WTC11 (cell line): ENCODE results near the gene DNM1. TPM values are rescaled to one million over a fixed set of nuclear protein-coding genes. Genes with fewer than 3 reads are reported as not detected.

Experiments used
- ATAC-seq: fragments of 200-7000 bp; cut with Tn5 transposase; 2 replicates; pipeline ENCODE4 v1.10.0; 2021; ENCODE audit warnings: mild to moderate bottlenecking, moderate library complexity
- CTCF ChIA-PET: fragments of 300-600 bp; sonication (Branson Sonifier 250); formaldehyde crosslinking; loops from one replicate; lab custom pipeline; 2021; ENCODE audit warnings: antibody characterized with exemption; lab: Charles Lee
- POLR2A ChIA-PET: fragments of 350-600 bp; sonication (Branson Sonifier 250); formaldehyde crosslinking; loops from one replicate; lab custom pipeline; 2021; ENCODE audit warnings: antibody characterized with exemption; lab: Charles Lee
- DNase-seq: peaks from one replicate; pipeline ENCODE4 v3.0.0; 2021; ENCODE audit warnings: low spot score
- H3K27ac Mint-ChIP-seq: 2 replicates; pipeline ENCODE4 v1.8.0; 2021; ENCODE audit warnings: mixed read lengths
- H3K27me3 Mint-ChIP-seq: 2 replicates; pipeline ENCODE4 v1.8.0; 2021; ENCODE audit warnings: low read depth, mild to moderate bottlenecking, moderate library complexity, mixed read lengths
- H3K36me3 Mint-ChIP-seq: 2 replicates; pipeline ENCODE4 v1.8.0; 2021; ENCODE audit warnings: mixed read lengths
- H3K4me1 Mint-ChIP-seq: 2 replicates; pipeline ENCODE4 v1.8.0; 2022; ENCODE audit warnings: mixed read lengths
- H3K4me3 Mint-ChIP-seq: 2 replicates; pipeline ENCODE4 v1.8.0; 2021; ENCODE audit warnings: mild to moderate bottlenecking, moderate library complexity, mixed read lengths
- H3K9me3 Mint-ChIP-seq: 2 replicates; pipeline ENCODE4 v1.8.0; 2021; ENCODE audit warnings: mixed read lengths
- ATF1 ChIP-seq: sonication (generic); formaldehyde crosslinking; IDR thresholded peaks from 2 replicates; pipeline ENCODE4 v1.8.1; 2023; ENCODE audit warnings: mild to moderate bottlenecking, moderate library complexity, missing genetic modification reagents
- ATF2 ChIP-seq: sonication (generic); formaldehyde crosslinking; IDR thresholded peaks from 2 replicates; pipeline ENCODE4 v1.8.1; 2022; ENCODE audit warnings: low read depth, missing genetic modification reagents, borderline replicate concordance
- CREM ChIP-seq: sonication (generic); formaldehyde crosslinking; IDR thresholded peaks from 2 replicates; pipeline ENCODE4 v1.8.1; 2022; ENCODE audit warnings: mild to moderate bottlenecking, missing genetic modification reagents, moderate library complexity
- E2F5 ChIP-seq: sonication (generic); formaldehyde crosslinking; IDR thresholded peaks from 2 replicates; pipeline ENCODE4 v1.8.1; 2022; ENCODE audit warnings: mild to moderate bottlenecking, moderate library complexity, missing genetic modification reagents
- GABPB1 ChIP-seq: sonication (generic); formaldehyde crosslinking; IDR thresholded peaks from 2 replicates; pipeline ENCODE4 v1.8.1; 2023; ENCODE audit warnings: mild to moderate bottlenecking, missing genetic modification reagents
- HMGXB4 ChIP-seq: sonication (generic); formaldehyde crosslinking; IDR thresholded peaks from 2 replicates; pipeline ENCODE4 v1.8.1; 2023; ENCODE audit warnings: mild to moderate bottlenecking, moderate library complexity, missing genetic modification reagents
- MAX ChIP-seq: sonication (generic); formaldehyde crosslinking; IDR thresholded peaks from 2 replicates; pipeline ENCODE4 v1.8.0; 2022; ENCODE audit warnings: mild to moderate bottlenecking, missing genetic modification reagents
- NFATC4 ChIP-seq: fragments of 250-450 bp; sonication (Bioruptor Pico); IDR thresholded peaks from 2 replicates; pipeline ENCODE4 v1.9.0; 2021; ENCODE audit warnings: mild to moderate bottlenecking
- PRDM15 ChIP-seq: sonication (generic); formaldehyde crosslinking; IDR thresholded peaks from 2 replicates; pipeline ENCODE4 v1.8.0; 2022; ENCODE audit warnings: missing genetic modification reagents
- PREB ChIP-seq: sonication (generic); formaldehyde crosslinking; IDR thresholded peaks from 2 replicates; pipeline ENCODE4 v1.8.1; 2022; ENCODE audit warnings: mild to moderate bottlenecking, missing genetic modification reagents, moderate library complexity, borderline replicate concordance
- SOX15 ChIP-seq: fragments of 250-450 bp; sonication (Bioruptor Pico); IDR thresholded peaks from 2 replicates; pipeline ENCODE4 v1.9.0; 2021; ENCODE audit warnings: mild to moderate bottlenecking
- SP1 ChIP-seq: sonication (generic); formaldehyde crosslinking; conservative IDR thresholded peaks from 2 replicates; pipeline ENCODE4 v1.8.1; 2022; ENCODE audit warnings: missing genetic modification reagents
- TEAD4 ChIP-seq: sonication (generic); formaldehyde crosslinking; IDR thresholded peaks from 2 replicates; pipeline ENCODE4 v1.8.0; 2022; ENCODE audit warnings: mild to moderate bottlenecking, missing genetic modification reagents
- USF1 ChIP-seq: sonication (generic); formaldehyde crosslinking; IDR thresholded peaks from 2 replicates; pipeline ENCODE4 v1.8.0; 2022; ENCODE audit warnings: mild to moderate bottlenecking, missing genetic modification reagents
- ZBTB43 ChIP-seq: sonication (generic); formaldehyde crosslinking; IDR thresholded peaks from 2 replicates; pipeline ENCODE4 v1.8.1; 2023; ENCODE audit warnings: mild to moderate bottlenecking, missing genetic modification reagents
- ZNF281 ChIP-seq: sonication (generic); formaldehyde crosslinking; IDR thresholded peaks from 2 replicates; pipeline ENCODE4 v1.8.0; 2023; ENCODE audit warnings: mild to moderate bottlenecking, missing genetic modification reagents
- ZNF317 ChIP-seq: sonication (generic); formaldehyde crosslinking; IDR thresholded peaks from 2 replicates; pipeline ENCODE4 v1.8.1; 2023; ENCODE audit warnings: low read depth, mild to moderate bottlenecking, moderate library complexity, missing genetic modification reagents, borderline replicate concordance
- ZNF396 ChIP-seq: fragments of 250-450 bp; sonication (Bioruptor Pico); IDR thresholded peaks from 2 replicates; pipeline ENCODE4 v1.8.0; 2021; ENCODE audit warnings: mild to moderate bottlenecking, moderate library complexity, borderline replicate concordance
- total RNA-seq: library from RNA; stranded (reverse); gene quantifications from 3 replicates; pipeline ENCODE4 v1.2.3, GENCODE V29; 2021

The DNM1 gene
- total RNA-seq, 1 experiment from 2014 or later, result 79.0 TPM

GRCh38 chr9:128159784-128160602 lies 43.2 kb upstream of the DNM1 start, which contains the start of gene BBLN:
TSS of gene BBLN (plus strand) at chr9:128160265. CDS start at chr9:128160408, 143 bp downstream.
- Mint-ChIP-seq H3K27ac (peak within 1 kb of the TSS; percentile 76), H3K9me3 (no peaks in the 10 kb centered on the region), H3K27me3 (no peaks in the 10 kb centered on the region), H3K4me1 (peaks cover 5% of the 10 kb centered on the region), H3K36me3 (peaks cover 10% of the 10 kb centered on the region), H3K4me3 (peak within 1 kb of the TSS; percentile 74)
- TF ChIP-seq ZNF396 (no peak), TEAD4 (CRISPR knock-in tag) (no peak), ZBTB43 (CRISPR knock-in tag) (0 out of 2 replicates have a peak, but pooled peaks have one; percentile 21), GABPB1 (no peak), MAX (CRISPR knock-in tag) (peak; percentile 29; the same call in 1 of the 2 replicates), ZNF317 (CRISPR knock-in tag) (no peak), PRDM15 (CRISPR knock-in tag) (no peak), E2F5 (CRISPR knock-in tag) (0 out of 2 replicates have a peak, but pooled peaks have one; percentile 22), PREB (CRISPR knock-in tag) (no peak), SP1 (CRISPR knock-in tag) (peak; percentile 56), HMGXB4 (peak; percentile 51; the same call in 1 of the 2 replicates), CREM (CRISPR knock-in tag) (peak; percentile 6; the same call in 1 of the 2 replicates), ZNF281 (0 out of 2 replicates have a peak, but pooled peaks have one; percentile 5), ATF1 (CRISPR knock-in tag) (no peak), SOX15 (no peak), USF1 (CRISPR knock-in tag) (0 out of 2 replicates have a peak, but pooled peaks have one; percentile 6), ATF2 (CRISPR knock-in tag) (no peak), NFATC4 (CRISPR knock-in tag) (0 out of 2 replicates have a peak, but pooled peaks have one; percentile 39)
- ATAC-seq (peak; percentile 95), DNase-seq (peak; percentile 98)
- ChIA-PET CTCF (interaction anchor here (0.7 to 3.6 kb wide), 16 partner anchors 9 to 279 kb away, joined by 3 to 37 read pairs (median 4); partner anchors contain the start of genes CIZ1 and DNM1), POLR2A (interaction anchor here (0.7 to 1.5 kb wide), 7 partner anchors 9 to 274 kb away, joined by 3 to 6 read pairs (median 3); partner anchors contain the start of gene DPM2)
